ENCODE results near the gene HNRNPM.
"Not testable (repeated sequence)": the region's sequence is repeated elsewhere in the genome, so short reads cannot be mapped to it uniquely, and the experiment has no call there.

The HNRNPM gene

GRCh38 chr19:8410718-8411117 lies 34.1 kb upstream of the HNRNPM start:
- H3K79me2 ChIP-seq (ENCODE audit: insufficient read depth, low read length); H3K36me3 ChIP-seq (ENCODE audit: insufficient read depth, low read length); DNase-seq; H3K9ac ChIP-seq (ENCODE audit: low read depth, low read length); H3K27ac ChIP-seq (ENCODE audit: low read length); H4K20me1 ChIP-seq (ENCODE audit: insufficient read depth, low read length); H3K4me2 ChIP-seq (ENCODE audit: insufficient read depth, low read length); ATAC-seq (ENCODE audit: insufficient read depth, low read depth); H3K9me3 ChIP-seq (ENCODE audit: insufficient read depth, low read length, severe bottlenecking); H3K4me3 ChIP-seq (ENCODE audit: low read depth in 1 of 2, low read length in 2 of 2); H2AFZ ChIP-seq (ENCODE audit: low read depth, low read length); H3K27me3 ChIP-seq (ENCODE audit: insufficient read depth, low read length, poor library complexity): not testable (repeated sequence)
- H3K4me1 ChIP-seq (ENCODE audit: insufficient read depth, low read length) = peaks cover 10% of the 10 kb centered on the region
- TF ChIP-seq, protein P1, sequence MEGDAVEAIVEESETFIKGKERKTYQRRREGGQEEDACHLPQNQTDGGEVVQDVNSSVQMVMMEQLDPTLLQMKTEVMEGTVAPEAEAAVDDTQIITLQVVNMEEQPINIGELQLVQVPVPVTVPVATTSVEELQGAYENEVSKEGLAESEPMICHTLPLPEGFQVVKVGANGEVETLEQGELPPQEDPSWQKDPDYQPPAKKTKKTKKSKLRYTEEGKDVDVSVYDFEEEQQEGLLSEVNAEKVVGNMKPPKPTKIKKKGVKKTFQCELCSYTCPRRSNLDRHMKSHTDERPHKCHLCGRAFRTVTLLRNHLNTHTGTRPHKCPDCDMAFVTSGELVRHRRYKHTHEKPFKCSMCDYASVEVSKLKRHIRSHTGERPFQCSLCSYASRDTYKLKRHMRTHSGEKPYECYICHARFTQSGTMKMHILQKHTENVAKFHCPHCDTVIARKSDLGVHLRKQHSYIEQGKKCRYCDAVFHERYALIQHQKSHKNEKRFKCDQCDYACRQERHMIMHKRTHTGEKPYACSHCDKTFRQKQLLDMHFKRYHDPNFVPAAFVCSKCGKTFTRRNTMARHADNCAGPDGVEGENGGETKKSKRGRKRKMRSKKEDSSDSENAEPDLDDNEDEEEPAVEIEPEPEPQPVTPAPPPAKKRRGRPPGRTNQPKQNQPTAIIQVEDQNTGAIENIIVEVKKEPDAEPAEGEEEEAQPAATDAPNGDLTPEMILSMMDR (IDR thresholded peaks at IDR 0.05; ENCODE audit: borderline replicate concordance, extremely low read depth, low read length, poor library complexity, severe bottlenecking) = peak; percentile 26

DNA sequence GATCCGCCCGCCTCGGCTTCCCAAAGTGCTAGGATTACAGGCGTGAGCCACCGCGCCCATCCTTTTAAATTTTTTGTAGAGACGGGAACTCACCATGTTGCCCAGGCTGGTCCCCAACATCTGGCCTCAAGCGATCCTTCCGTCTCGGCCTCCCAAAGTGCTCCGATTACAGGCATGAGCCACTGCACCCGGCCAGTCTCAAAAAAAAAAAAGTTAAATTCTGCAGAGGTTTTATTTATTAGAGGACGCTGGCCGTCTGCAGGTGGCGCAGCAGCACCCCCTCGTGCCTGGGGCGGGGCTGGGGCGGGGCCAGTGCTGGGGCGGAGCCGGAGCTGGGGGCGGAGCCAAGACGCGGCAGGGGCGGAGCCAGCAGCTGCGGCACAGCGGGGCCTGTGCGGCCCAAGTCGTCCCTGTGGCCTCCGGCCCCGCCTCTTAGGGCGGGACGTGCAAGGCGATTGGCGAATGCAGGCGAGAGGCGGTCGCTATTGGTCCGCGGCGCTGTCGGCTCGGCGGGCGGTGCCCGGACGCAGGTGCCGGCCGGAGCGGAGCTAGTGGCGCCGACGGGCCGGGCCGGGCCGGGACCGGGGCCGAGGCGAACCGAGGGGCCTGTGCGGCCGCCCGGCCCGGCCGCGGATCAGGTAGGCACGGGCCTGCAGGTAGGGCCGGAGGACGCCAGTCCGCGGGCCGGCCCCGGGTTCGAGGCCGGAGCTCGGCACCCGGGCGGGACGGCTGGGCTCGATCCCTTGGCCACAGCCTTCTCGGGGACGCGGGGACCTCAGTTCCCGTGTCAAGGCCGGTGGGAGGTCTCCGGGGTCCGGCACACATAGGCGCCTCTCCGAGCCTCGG lies 31.8 kb upstream of the HNRNPM start, which contains the start of gene MARCHF2:
Gene MARCHF2, plus strand, starts transcription at position 523 of the 846 bp plus-strand sequence. CDS start 8,536 bp downstream, outside the sequence.
- Histone ChIP-seq H4K20me1 (ENCODE audit: insufficient read depth, low read length) (no peaks in the 10 kb centered on the region), H3K4me3 (ENCODE audit: low read depth in 1 of 2, low read length in 2 of 2) (peak within 1 kb of the TSS; percentile 23 to 66; a peak in 3 of 4 replicates), H3K4me2 (ENCODE audit: insufficient read depth, low read length) (peak within 1 kb of the TSS; percentile 87), H3K27ac (ENCODE audit: low read length) (peak within 1 kb of the TSS; percentile 3; the same call in 1 of the 2 replicates), H3K9me3 (ENCODE audit: insufficient read depth, low read length, severe bottlenecking) (no peaks in the 10 kb centered on the region), H3K79me2 (ENCODE audit: insufficient read depth, low read length) (no peaks in the 10 kb centered on the region), H3K27me3 (ENCODE audit: insufficient read depth, low read length, poor library complexity) (no peaks in the 10 kb centered on the region), H3K36me3 (ENCODE audit: insufficient read depth, low read length) (no peaks in the 10 kb centered on the region), H2AFZ (ENCODE audit: low read depth, low read length) (peak within 1 kb of the TSS; percentile 83), H3K9ac (ENCODE audit: low read depth, low read length) (peak within 1 kb of the TSS; percentile 63), H3K4me1 (ENCODE audit: insufficient read depth, low read length) (peaks cover 10% of the 10 kb centered on the region)
- TF ChIP-seq, protein P1 (IDR thresholded peaks at IDR 0.05; ENCODE audit: borderline replicate concordance, extremely low read depth, low read length, poor library complexity, severe bottlenecking) = peak; percentile 66
- no peak for TF ChIP-seq EZH2 (IDR thresholded peaks at IDR 0.05; ENCODE audit: borderline replicate concordance, low read depth, low read length, severe bottlenecking)
- DNase-seq (peak; percentile 97), ATAC-seq (ENCODE audit: insufficient read depth, low read depth) (peak; percentile 100)

GRCh38 chr19:8413629-8413995 lies 31.2 kb upstream of the HNRNPM start:
- H3K4me1 ChIP-seq (ENCODE audit: insufficient read depth, low read length) = peaks cover 10% of the 10 kb centered on the region
- no peaks in the 10 kb centered on the region for H3K27me3 ChIP-seq (ENCODE audit: insufficient read depth, low read length, poor library complexity)
- DNase-seq (no peak), ATAC-seq (ENCODE audit: insufficient read depth, low read depth) (no peak)
- peak overlapping the region; percentile 3; the same call in 1 of the 2 replicates for H3K27ac ChIP-seq (ENCODE audit: low read length)
- H3K9ac ChIP-seq (ENCODE audit: low read depth, low read length) = peak overlapping the region; percentile 63
- peak overlapping the region; percentile 23 to 66; a peak in 3 of 4 replicates for H3K4me3 ChIP-seq (ENCODE audit: low read depth in 1 of 2, low read length in 2 of 2)
- peak overlapping the region; percentile 83 for H2AFZ ChIP-seq (ENCODE audit: low read depth, low read length)
- no peaks in the 10 kb centered on the region for H3K36me3 ChIP-seq (ENCODE audit: insufficient read depth, low read length)
- TF ChIP-seq EZH2 (IDR thresholded peaks at IDR 0.05; ENCODE audit: borderline replicate concordance, low read depth, low read length, severe bottlenecking) = no peak
- TF ChIP-seq, protein P1 (IDR thresholded peaks at IDR 0.05; ENCODE audit: borderline replicate concordance, extremely low read depth, low read length, poor library complexity, severe bottlenecking) = no peak
- H3K79me2 ChIP-seq (ENCODE audit: insufficient read depth, low read length) = no peaks in the 10 kb centered on the region
- H3K9me3 ChIP-seq (ENCODE audit: insufficient read depth, low read length, severe bottlenecking) = no peaks in the 10 kb centered on the region
- peak overlapping the region; percentile 87 for H3K4me2 ChIP-seq (ENCODE audit: insufficient read depth, low read length)
- H4K20me1 ChIP-seq (ENCODE audit: insufficient read depth, low read length) = no peaks in the 10 kb centered on the region
